Omental fat pad (tissue), 4 donors: Measurements from ENCODE around the gene KRT77. TPM values are rescaled to one million over a fixed set of nuclear protein-coding genes. Genes with fewer than 3 reads are reported as not detected.

Experiments used
- ATAC-seq: fragments of 150-250 bp; one replicate; pipeline ENCODE4 v1.9.1; 2016; ENCODE audit warnings: mild to moderate bottlenecking, moderate library complexity; ENCODE audit not compliant: low FRiP score
- DNase-seq: peaks from one replicate; pipeline ENCODE4 v3.0.0-alpha.2; 2019; ENCODE audit warnings: low spot score
- CTCF ChIP-seq, 3 donors: fragments of 450-650 bp; IDR thresholded peaks; one replicate each; pipeline ENCODE4 v1.5.1; 2016 to 2017; ENCODE audit warnings: antibody characterized with exemption in 3 of 3, mild to moderate bottlenecking in 3 of 3, moderate library complexity in 2 of 3
- total RNA-seq, 4 donors: library from RNA; depleted of rRNA; stranded (reverse); fragments of >200 nt; gene quantifications; one replicate each; pipeline ENCODE4 v1.1.0, GENCODE V29; 2016

KRT77 gene
- total RNA-seq, 4 donors from 2014 or later = not detected

- no peak for TF ChIP-seq CTCF (IDR thresholded peaks at IDR 0.05)
- ATAC-seq (no peak), DNase-seq (no peak)
Measured at GRCh38 chr12:52680363-52680762, 23.0 kb downstream of the KRT77 start, which contains the start of gene KRT1. KRT1 (minus strand) TSS chr12:52680407; CDS start chr12:52680348, 59 bp downstream.

GRCh38 chr12:52679875-52680274, 23.4 kb downstream of the KRT77 start:
- ATAC-seq (no peak), DNase-seq (no peak)
- TF ChIP-seq CTCF (IDR thresholded peaks at IDR 0.05) = no peak

- ATAC-seq = no peak
- no peak for DNase-seq
- TF ChIP-seq CTCF (IDR thresholded peaks at IDR 0.05) = no peak
Measured at GRCh38 chr12:52677671-52678070, 25.7 kb downstream of the KRT77 start.

- DNase-seq (no peak), ATAC-seq (no peak)
- TF ChIP-seq CTCF (IDR thresholded peaks at IDR 0.05) = no peak
Measured at GRCh38 chr12:52677126-52677525, 26.2 kb downstream of the KRT77 start.

GRCh38 chr12:52676163-52676562, 27.2 kb downstream of the KRT77 start:
- ATAC-seq (no peak), DNase-seq (no peak)
- TF ChIP-seq CTCF (IDR thresholded peaks at IDR 0.05) = no peak

GRCh38 chr12:52675301-52675701, 28.0 kb downstream of the KRT77 start:
- ATAC-seq (no peak), DNase-seq (no peak)
- TF ChIP-seq CTCF (IDR thresholded peaks at IDR 0.05) = no peak

GRCh38 chr12:52674433-52674775, 28.9 kb downstream of the KRT77 start:
- no peak for TF ChIP-seq CTCF (IDR thresholded peaks at IDR 0.05)
- no peak for ATAC-seq
- no peak for DNase-seq
